Measurements from ENCODE around the gene HERC4. TPM values are rescaled to one million over a fixed set of nuclear protein-coding genes. Genes with fewer than 3 reads are reported as not detected.
A peak's percentile ranks its signal among the peaks of the same experiment; 100 is the strongest.
"Not testable (repeated sequence)": the region's sequence is repeated elsewhere in the genome, so short reads cannot be mapped to it uniquely, and the experiment has no call there.

HERC4 gene
- total RNA-seq, 1 donor from 2014 or later, result 43.0 TPM

DNA sequence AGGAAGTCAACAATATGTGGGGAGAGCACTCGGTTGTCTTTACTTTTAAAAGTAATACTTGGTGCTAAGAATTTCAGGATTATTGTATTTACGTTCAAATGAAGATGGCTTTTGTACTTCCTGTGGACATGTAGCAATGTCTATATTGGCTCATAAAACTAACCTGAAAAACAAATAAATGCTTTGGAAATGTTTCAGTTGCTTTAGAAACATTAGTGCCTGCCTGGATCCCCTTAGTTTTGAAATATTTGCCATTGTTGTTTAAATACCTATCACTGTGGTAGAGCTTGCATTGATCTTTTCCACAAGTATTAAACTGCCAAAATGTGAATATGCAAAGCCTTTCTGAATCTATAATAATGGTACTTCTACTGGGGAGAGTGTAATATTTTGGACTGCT is 157.9 kb downstream of the HERC4 start:
- DNase-seq (ENCODE audit: low spot score), result no peak
- intact Hi-C loops (cut with DNase I), result no loop called here

DNA sequence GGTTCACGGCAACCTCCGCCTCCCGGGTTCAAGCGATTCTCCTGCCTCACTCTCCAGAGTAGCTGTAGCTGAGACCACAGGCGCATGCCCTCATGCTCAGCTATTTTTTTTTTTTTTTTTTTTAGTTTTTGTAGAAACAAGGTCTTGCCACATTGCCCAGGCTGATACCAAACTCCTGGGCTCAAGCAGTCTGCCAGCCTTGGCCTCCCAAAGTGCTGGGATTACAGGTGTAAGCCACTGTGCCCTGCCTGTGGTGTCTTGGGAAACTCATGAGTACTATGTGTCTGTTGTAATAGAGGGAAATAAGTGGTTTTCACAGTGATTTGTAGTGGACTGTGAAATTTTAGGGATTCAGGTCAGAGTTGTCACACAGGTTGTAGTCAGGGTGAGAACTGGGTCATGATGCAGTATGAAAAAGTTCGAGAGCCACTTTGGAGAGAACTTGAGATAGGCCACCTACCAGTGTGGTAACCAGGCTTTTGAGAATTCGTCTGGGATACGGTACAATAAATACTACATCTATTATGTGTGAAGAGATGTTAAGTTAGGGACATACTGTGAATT is 160.2 kb downstream of the HERC4 start:
- DNase-seq (ENCODE audit: low spot score), result no peak
- intact Hi-C loops (cut with DNase I), result no loop called here

DNA sequence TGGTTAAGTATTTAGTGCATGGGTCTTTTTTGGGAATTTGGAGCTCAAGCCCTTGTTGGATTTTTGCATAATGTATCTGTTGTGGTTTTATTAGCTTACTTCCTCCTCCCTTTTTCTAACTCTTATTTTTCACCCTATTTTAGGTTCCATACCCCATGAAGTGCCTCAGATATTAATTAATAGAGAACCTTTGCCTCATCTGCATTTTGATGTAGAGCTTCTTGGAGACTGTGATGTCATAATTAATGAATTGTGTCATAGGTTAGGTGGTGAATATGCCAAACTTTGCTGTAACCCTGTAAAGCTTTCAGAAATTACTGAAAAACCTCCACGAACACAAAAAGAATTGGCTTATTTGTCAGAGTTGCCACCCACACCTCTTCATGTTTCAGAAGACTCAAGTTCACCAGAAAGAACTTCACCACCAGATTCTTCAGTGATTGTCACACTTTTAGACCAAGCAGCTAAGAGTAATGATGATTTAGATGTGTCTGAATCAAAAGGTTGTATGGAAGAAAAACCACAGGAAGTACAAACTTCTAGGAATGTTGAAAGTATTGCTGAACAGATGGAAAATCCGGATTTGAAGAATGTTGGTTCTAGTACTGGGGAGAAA is 162.6 kb downstream of the HERC4 start:
- intact Hi-C loops (cut with DNase I), result no loop called here
- no peak for DNase-seq (ENCODE audit: low spot score)

DNA sequence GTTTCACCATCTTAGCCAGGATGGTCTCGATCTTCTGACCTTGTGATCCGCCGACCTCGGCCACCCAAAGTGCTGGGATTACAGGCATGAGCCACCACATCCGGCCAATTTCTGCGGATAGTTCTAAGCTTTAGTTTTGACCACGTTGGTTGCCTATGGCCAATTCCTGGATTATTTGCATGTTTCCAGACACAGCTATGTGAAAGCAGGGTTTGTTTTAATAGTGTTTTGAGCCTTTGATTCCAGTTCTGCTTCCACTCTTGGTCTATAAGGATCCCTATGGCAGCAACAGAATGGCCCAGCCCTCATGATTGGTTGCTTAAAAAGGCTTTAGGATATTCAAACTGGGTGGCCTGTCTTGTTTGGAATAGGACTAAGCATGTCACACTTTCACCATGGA is 171.5 kb downstream of the HERC4 start:
- no peak for DNase-seq (ENCODE audit: low spot score)
- intact Hi-C loops (cut with DNase I), result no loop called here

DNA sequence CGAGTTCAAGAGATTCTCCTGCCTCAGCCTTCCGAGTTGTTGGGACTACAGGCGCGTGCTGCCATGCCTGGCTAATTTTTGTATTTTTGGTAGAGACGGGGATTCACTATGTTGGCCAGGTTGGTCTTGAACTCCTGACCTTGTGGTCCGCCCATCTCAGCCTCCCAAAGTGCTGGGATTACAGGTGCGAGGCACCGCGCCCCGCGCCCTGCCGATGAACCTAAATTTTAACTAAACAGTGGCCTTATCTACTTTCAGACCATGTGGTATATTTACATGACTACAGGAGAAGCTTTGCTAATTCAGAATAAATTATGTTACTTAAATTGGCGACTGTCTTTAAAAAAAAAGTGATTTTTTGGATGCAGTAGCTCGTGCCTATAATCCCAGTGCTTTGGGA is 181.4 kb downstream of the HERC4 start:
- intact Hi-C loops (cut with DNase I), result no loop called here
- no peak for DNase-seq (ENCODE audit: low spot score)

DNA sequence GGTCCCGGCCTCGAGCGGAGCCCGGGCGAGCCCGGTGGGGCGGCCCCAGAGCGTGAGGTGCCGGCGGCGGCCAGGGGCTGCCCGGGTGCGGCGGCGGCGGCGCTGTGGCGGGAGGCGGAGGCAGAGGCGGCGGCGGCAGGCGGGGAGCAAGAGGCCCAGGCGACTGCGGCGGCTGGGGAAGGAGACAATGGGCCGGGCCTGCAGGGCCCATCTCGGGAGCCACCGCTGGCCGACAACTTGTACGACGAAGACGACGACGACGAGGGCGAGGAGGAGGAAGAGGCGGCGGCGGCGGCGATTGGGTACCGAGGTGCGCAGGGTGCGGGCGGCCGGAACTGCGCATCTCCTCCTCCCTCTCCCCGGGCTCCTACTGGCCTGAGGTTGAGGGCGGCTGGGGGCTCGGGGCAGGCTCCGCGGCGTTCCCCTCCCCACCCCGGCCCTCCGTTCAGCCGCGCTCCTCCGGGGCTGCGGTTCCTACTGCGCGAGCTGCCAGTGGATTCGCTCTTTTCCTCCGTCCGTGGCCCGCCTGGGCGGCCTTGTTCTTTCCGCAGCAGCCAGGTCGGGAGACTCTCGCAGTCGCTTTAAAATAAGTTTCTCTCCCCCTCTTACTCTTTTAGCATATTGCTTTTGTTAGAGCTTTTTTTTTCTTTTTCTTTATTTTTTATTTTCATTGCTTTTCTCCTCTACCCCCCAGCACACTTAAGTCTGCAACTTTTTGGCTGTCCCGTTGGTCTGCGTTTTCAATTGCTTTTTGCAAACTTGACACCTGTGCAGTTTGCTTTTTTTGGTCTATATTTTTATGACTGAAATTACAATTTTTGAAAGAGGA is 190.0 kb downstream of the HERC4 start:
- intact Hi-C loops (cut with DNase I), result loop anchor here (1.0 to 10.0 kb wide), 2 partner anchors 189 to 440 kb away; no protein-coding TSS in a partner anchor
- DNase-seq (ENCODE audit: low spot score), result peak; percentile 91

DNA sequence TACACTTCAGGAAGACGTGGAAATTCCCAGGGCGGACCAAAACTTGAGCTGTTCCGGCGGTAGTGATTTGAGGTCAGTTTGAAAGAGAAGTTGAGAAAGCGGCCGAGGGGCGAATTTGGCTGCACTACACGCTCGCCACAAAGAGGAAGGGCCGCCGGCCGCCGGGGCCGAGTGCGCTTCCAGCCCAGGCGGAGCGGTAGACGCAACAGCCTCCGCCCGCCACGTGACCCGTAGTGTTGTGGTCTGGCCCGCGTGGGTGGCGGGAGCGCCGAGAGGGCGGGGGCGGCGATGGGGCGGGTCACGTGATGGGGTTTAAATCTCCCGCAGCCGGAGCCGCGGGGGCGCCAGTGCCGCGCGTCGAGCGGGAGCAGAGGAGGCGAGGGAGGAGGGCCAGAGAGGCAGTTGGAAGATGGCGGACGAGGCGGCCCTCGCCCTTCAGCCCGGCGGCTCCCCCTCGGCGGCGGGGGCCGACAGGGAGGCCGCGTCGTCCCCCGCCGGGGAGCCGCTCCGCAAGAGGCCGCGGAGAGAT is 190.7 kb downstream of the HERC4 start, which contains the start of gene SIRT1:
TSS of gene SIRT1 (plus strand) at position 344 of the 529 bp plus-strand sequence. CDS start at position 410, 66 bp downstream.
- intact Hi-C loops (cut with DNase I), result loop anchor here (1.0 to 10.0 kb wide), 2 partner anchors 190 to 440 kb away; no protein-coding TSS in a partner anchor

DNA sequence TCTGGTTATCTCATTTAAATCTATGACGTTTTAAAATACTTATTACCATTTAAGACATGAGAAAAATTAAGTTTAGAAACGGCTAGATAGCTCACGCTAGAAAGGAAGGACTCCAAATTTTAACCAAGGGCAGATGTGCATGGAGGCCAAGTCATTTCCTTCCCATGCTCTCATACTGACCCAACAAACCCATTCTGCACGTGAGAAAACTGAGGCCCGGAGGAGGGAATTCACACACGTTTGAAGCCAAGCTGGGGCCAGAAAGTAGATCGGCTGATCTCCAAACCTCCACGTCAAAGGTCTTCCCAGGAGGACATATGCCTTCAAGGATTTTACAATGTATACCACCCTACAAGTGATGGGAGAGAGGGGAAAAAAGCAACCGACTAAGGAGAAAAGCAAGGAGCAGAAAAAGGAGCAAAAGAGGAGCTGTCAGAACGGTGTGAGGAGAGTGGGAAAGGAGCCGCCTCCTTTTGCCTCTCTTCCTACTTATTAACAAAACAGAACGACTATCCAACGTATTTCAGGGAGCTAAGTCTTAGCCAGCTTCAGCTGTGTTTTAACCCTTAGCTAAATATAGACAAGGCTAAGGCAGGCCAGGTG is 191.3 kb downstream of the HERC4 start:
- DNase-seq (ENCODE audit: low spot score), result no peak

More for the DNA sequence above, 190.7 kb downstream of the HERC4 start, which contains the start of gene SIRT1:
- peak; percentile 97 for DNase-seq (ENCODE audit: low spot score)

DNA sequence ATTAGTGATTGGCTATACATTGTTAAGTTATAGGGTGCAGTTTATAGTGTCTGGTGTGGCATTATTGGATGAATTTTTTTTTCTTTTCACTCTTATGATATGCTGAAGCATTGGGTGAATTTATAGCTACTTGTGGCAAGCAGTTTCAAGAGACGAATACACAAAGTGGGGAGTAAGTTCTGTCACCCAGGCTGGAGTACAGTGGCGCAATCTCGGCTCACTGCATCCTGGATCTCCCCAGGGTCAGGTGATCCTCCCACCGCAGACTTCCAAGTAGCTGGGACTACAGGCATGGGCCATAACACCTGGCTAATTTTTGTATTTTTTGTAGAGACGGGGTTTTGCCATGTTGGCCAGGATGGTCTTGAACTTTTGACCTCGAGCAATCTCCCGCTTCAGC is 196.9 kb downstream of the HERC4 start:
- no peak for DNase-seq (ENCODE audit: low spot score)
- intact Hi-C loops (cut with DNase I), result no loop called here

More for the DNA sequence above, 191.3 kb downstream of the HERC4 start:
- intact Hi-C loops (cut with DNase I), result loop anchor here (1.0 to 10.0 kb wide), 2 partner anchors 190 to 441 kb away; no protein-coding TSS in a partner anchor

DNA sequence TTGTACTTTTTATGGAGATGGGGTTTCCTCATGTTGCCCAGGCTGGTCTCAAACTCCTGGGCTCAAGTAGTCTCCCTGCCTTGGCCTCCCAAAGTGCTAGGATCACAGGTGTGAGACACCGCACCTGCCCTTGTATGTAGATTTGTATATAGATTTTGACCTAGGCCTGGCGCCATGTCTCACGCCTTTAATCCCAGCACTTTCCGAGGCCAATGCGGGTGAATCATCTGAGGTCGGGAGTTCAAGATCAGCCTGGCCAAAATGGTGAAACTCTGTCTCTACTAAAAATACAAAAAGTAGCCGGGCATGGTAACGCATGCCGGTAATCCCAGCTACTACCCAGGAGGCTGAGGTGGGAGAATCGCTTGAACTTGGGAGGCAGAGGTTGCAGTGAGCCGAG is 197.7 kb downstream of the HERC4 start:
- intact Hi-C loops (cut with DNase I); DNase-seq (ENCODE audit: low spot score): not testable (repeated sequence)

DNA sequence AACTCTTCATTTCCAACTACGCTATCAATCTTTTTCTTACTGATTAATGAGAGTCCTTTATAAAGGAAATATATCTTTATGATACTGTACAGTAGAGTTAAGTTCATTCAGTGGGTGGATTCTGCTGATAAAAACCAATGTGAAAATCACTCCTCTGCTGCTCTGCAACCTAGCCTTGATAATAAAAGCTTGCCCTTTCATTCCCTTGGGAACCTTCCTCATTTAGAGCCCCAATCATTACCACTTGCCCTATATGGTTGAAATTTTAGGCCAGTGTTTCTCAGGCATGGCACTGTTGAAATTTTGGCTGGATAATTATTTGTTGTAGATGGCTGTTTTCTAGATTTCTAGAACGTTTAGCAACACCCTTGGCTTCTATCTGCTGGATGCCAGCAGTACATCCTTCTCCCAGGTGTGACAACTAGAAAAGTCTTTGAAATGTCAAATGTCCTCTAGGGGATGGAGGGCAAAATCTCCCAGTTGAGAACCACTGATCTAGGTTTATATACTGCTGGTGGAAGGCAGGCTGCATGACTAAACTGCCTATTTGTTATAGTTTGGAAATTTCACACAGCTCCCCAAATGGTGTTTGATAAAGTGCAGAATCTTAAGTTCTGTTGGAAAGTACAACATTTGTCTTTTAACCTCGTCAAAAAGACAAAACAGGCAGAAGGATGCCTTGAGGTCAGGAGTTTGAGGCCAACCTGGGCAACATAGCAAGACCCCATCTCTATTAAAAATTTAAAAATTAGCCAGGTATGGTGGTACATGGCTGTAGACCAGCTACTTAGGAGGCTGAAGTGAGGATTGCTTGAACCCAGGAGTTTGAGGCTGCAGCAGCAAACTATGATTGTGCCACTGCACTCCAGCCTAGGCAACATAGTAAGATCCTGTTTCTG is 199.5 kb downstream of the HERC4 start:
- intact Hi-C loops (cut with DNase I), result no loop called here
- DNase-seq (ENCODE audit: low spot score), result no peak

Other genes starting within 250 kb of the HERC4 start
- gene DNAJC12, start 237.1 kb downstream of the HERC4 start, total RNA-seq, result 4.0 TPM
- gene SIRT1, start 190.6 kb downstream of the HERC4 start, total RNA-seq, result 16.1 TPM
- 196 TPM for gene MYPN, start 34.2 kb upstream of the HERC4 start, total RNA-seq
- not detected for gene ATOH7, start 156.8 kb upstream of the HERC4 start, total RNA-seq

All from cardiac septum (tissue), 1 donor.